ENCODE measurements around the gene PFDN2.

GRCh38 chr1:161099090-161099802 is 18.6 kb downstream of the PFDN2 start:
- TF ChIP-seq CTCF (IDR thresholded peaks at IDR 0.05) (no peak), EP300 (IDR thresholded peaks at IDR 0.05) (no peak)
